ENCODE results near the gene COX19. TPM values are rescaled to one million over a fixed set of nuclear protein-coding genes. Genes with fewer than 3 reads are reported as not detected.

Gene COX19
- total and polyA plus RNA-seq, 12 donors = 3.7 to 9.1 (median 6.1) TPM

DNA sequence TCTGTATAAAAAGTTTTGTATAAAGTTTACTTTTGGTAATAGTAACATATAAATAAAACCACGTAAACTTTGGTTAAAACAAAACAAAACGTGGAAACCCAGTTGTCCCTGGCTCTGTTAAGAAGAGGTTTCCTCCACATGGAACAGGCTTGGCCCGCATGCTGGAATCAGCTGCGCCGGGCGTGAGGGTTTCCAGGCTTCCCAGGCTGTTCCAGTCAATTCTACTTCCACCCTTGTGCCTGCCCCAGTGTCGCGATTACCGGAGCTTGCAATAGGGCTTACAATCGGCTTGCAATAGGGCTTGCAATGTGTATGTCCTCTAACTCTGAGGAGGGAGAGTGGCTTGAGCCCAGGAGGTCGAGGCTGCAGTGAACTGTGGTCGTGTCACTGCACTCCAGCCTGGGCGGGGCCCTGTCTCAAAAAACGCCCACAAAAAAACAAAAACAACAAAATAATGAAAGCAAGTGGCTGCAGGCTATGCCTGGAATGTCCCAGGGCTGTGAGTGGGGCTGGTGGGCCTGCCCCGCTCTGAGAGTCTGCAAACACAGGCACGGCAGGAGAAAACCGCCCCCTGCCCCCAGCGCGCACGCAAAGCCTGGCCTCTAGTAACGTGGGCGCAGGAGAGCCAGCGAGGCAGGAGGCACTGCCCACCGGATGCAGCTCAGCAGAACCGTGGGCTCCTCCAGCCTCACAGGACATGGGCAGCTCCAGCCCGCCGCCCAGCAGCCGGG lies 24.0 kb upstream of the COX19 start:
- H3K27me3 ChIP-seq = no peaks in the 10 kb centered on the region
- WGBS, 2 donors = 87 to 94% methylated on average over 28 of the region's 28 CpGs
- H3K9me3 ChIP-seq = no peaks in the 10 kb centered on the region
- intact Hi-C loops (cut with DNase I) = loop anchor here in 8 of 10 donors (10.0 kb wide), 4 partner anchors 135 to 175 kb away; partner anchors contain the start of gene ZFAND2A (in 1 of the 8)
- no peak overlapping the region for H3K4me3 ChIP-seq
- TF ChIP-seq, protein P1, sequence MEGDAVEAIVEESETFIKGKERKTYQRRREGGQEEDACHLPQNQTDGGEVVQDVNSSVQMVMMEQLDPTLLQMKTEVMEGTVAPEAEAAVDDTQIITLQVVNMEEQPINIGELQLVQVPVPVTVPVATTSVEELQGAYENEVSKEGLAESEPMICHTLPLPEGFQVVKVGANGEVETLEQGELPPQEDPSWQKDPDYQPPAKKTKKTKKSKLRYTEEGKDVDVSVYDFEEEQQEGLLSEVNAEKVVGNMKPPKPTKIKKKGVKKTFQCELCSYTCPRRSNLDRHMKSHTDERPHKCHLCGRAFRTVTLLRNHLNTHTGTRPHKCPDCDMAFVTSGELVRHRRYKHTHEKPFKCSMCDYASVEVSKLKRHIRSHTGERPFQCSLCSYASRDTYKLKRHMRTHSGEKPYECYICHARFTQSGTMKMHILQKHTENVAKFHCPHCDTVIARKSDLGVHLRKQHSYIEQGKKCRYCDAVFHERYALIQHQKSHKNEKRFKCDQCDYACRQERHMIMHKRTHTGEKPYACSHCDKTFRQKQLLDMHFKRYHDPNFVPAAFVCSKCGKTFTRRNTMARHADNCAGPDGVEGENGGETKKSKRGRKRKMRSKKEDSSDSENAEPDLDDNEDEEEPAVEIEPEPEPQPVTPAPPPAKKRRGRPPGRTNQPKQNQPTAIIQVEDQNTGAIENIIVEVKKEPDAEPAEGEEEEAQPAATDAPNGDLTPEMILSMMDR (IDR thresholded peaks at IDR 0.05) = no peak
- DNase-seq (no peak), ATAC-seq (no peak)
- no peaks in the 10 kb centered on the region for H3K4me1 ChIP-seq
- H3K27ac ChIP-seq = no peak overlapping the region
- H3K36me3 ChIP-seq = peaks cover 0 to 49% (median 12%) of the 10 kb centered on the region in 9 donors

DNA sequence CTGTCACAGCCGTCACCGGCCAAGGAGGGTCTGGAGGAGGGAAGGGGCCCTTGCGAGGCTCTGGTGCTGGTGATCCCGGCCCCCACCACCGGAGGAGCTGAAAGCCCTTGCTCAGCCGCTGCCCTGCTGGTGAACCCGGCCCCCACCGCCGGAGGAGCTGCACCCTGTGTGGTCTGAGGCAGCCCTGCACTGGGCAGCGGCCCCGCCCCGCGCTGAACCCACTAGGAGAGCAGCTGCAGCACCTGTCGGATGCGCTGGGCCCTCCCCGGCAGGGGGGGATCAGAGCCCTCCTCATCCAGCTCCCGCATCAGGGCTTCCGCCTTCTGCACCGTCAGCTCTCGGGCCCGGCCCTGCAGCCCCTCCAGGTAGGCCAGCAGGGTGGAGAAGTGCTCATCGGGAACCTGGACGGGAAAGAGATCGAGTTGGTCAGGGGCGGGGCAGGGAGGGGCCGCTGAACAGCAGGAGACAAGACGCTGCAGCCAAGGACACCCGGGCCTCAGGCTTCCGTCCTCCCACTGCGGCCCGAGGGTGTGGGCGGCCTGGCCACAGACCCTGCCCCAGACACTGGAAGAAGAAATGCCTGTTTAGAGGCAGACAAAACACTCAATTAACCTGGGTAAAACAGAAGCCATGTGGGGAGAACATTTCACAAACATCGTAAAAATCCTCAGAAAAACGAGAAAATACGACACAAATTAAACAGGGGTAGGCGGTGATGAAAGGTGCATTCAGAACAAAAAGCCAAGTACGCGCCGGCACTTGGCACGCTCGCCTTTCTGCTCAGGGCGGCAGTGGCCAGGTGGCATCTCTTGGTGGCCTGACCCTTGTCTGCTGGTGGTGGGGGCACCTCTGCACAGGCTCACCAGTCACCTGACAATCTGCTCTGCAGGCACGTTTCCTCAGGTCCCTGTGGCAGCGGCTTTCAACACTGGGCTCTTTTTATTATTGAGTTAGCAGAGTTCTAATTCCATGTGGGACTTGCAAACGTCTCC lies 22.4 kb upstream of the COX19 start:
- DNase-seq (no peak), ATAC-seq (no peak)
- Histone ChIP-seq H3K9me3 (no peaks in the 10 kb centered on the region), H3K4me1 (peaks cover 0 to 12% (median 9%) of the 10 kb centered on the region in 9 donors), H3K27me3 (no peaks in the 10 kb centered on the region), H3K27ac (no peak overlapping the region), H3K4me3 (no peak overlapping the region), H3K36me3 (peaks cover 0 to 44% (median 12%) of the 10 kb centered on the region in 9 donors)
- TF ChIP-seq, protein P1 (IDR thresholded peaks at IDR 0.05) = no peak
- intact Hi-C loops (cut with DNase I) = loop anchor here in 8 of 10 donors (2.0 to 10.0 kb wide), 5 partner anchors 67 to 177 kb away; partner anchors contain the start of gene ZFAND2A (in 1 of the 8)
- WGBS, 2 donors = 80 to 87% methylated on average over 45 of the region's 45 CpGs

DNA sequence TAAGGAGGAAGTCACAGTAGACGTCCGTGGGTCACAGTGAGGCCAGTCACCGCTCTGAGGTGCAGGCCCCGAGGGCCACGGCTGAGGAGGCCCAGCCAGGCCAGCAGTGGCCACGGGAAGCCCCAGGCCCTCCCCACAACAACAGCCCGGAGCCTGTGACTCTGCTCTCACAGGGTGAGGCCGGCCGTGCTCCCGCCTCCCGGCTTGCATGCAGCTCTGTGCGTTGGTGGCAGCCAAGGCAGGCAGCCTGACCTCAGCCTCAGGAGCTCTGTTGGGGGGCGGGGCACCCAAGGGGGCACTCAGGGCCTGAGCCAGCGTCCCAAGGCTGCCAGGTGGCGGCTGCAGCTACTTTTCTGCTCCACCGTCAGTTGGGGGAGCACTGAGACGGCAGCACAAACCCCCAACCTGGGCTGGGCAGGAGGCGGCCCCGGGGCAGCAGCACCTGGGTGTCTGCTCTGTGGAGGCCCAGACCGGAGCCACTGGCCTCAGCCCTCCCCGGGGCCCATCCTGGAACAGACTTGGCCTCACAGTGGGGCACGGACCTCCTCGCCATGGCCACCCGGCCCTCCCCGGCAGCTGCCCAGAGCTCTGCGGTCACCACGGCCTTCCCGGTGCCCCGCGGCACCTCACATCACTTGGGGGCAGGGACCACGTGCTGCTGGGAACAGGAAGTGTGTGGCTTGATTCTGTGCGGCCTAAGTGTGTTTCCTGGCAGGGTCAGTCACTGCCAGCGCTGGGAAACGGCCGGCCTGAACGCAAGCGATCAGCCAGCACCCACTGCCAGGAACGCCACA lies 20.9 kb upstream of the COX19 start:
- no peak for ATAC-seq
- intact Hi-C loops (cut with DNase I) = loop anchor here in 8 of 10 donors (2.0 to 10.0 kb wide), 5 partner anchors 69 to 179 kb away; partner anchors contain the start of gene ZFAND2A (in 1 of the 8)
- TF ChIP-seq, protein P1 (IDR thresholded peaks at IDR 0.05) = no peak
- Histone ChIP-seq H3K4me1 (peaks cover 0 to 18% (median 11%) of the 10 kb centered on the region in 9 donors), H3K4me3 (no peak overlapping the region), H3K27me3 (no peaks in the 10 kb centered on the region), H3K36me3 (peaks cover 0 to 44% (median 12%) of the 10 kb centered on the region in 9 donors), H3K9me3 (no peaks in the 10 kb centered on the region), H3K27ac (no peak overlapping the region)
- no peak for DNase-seq
- WGBS, 2 donors = 87 to 91% methylated on average over 38 of the region's 38 CpGs
